ENCODE measurements around the gene GOLPH3. TPM values are rescaled to one million over a fixed set of nuclear protein-coding genes. Genes with fewer than 3 reads are reported as not detected.

GOLPH3 gene
- total RNA-seq, 1 donor from 2014 or later = 69.7 TPM

DNA sequence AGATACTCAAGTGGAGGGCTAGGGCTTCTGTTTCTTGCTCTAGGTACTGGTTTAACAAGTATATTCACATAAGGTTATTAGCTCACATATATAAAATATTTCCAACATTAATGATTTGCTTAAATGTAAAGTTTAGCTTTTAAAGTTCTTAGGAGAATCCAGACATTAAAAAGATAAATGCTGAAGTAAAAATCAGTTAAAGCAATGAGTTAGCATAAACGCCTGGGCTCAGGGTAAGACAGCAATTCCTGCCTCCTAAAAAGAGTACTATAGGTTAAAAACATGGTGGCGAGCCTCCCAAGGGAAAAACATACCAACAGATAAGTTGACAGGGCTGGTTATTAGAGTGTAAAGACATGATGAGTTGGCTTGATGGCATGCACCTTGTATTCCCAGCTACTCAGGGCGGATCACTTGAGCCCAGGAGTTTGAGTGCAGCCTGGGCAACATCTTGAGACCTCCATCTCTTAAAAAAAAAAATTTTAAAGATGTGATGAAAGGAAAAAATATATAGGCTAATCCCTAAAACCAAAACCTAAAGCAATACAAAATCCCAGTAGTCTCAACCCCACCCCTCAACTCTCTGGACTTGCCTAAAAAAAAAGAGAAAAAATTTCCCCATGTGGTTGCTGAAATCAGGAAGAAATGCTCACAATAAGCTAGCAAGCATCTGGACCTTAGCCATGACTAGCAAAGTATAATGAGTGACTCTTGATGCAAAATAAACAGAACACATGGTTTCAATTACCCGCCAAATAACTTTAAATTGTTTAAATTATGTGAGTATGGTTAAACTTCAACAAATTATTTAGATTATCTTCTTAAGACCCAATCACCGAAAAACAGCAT, 3.6 kb downstream of the GOLPH3 start:
- DNase-seq = no peak

DNA sequence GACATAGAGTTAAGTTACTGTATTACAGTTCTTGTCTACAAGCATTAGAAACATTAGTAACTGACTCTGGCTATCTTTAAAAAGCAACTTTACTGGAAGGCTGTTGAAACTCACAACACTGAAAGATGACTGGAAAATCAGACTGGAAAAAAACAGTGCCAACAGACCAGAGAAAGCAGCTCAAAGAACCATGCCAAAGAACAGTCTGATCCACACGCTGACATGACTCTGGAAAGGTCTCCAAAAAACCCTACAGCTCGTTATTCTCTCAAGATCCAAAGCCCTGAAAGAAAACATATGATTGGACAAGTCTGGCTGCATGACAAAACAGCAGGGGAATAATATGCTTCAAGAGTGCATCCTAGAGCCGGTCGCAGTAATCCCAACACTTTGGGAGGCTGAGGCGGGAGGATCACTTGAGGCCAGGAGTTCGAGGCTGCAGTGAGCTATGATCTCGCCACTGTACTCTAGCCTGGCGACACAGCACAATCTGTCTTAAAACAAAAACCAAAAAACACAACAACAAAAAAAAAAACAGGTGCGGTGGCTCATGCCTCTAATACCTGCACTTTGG, 5.6 kb downstream of the GOLPH3 start:
- no peak for DNase-seq

DNA sequence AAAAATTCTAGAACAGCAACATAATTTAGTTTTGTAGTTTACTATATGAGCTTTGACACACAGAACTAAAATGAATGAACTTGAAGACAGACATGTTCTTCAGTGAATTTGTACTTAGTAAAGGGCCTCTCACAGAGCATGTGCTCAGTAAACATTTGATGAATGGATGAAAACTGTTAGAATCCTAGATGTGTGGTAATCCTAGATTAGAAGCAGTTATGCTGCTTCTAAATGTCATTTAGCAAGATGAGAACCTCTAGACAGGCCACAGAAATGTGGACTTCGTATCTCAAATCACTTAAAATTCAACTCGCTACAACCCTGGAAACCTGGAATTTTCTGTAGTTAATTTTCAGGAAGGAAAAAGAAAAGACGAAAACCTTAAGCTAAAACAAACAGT, 8.5 kb downstream of the GOLPH3 start:
- DNase-seq = no peak

DNA sequence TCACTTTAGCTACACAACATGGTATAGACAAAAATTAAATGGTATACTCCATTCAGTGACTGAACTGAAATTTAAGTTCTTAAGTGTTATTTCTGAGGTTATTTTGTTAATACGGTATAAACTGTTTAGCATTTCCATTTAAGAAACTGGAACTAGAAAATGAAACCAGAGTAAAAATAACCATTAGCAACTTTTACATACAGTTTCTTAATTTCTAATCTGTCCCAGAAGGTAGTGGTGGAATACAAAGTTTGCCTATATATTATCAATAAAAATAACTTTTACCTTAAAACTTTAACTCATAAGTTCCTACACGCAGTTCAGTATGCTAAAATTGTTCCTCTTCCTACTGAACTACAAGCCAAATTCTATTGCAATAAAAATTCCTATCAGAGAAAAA, 10.3 kb downstream of the GOLPH3 start:
- no peak for DNase-seq

DNA sequence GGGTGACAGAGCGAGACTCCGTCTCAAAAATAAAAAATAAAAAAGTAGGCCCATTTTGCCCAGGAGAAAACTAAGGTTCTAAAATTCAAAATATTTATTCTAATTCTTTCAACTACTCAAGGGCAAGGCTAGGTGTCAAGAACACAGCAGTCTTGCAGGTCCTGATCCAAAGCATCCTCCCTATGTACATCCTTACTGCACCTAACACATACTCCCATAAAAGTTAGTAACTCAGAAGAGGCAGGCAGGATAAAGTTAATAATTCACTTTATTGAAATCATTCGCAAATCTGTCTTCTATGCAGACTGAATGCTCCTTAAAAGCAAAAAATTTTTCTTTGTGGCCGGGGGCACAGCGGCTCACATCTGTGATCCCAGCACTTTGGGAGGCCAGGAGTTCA, 11.1 kb downstream of the GOLPH3 start:
- DNase-seq = no peak

DNA sequence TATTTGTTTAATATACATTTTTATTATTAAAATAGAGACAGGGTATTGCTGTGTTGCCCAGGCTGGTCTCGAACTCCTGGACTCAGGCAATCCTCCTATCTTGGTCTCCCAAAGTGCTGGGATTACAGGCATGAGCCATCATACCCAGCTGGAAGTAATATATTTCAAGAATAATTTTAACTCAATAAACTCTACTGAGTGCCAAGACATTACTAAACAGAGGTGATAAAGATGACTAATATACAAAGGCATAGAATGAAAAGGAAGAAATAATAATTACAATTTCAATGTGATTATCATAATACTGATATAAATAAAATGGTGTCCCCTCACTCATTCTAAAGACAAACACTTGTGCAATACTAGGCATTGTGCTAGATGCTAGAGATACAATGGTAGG, 13.9 kb downstream of the GOLPH3 start:
- no peak for DNase-seq

DNA sequence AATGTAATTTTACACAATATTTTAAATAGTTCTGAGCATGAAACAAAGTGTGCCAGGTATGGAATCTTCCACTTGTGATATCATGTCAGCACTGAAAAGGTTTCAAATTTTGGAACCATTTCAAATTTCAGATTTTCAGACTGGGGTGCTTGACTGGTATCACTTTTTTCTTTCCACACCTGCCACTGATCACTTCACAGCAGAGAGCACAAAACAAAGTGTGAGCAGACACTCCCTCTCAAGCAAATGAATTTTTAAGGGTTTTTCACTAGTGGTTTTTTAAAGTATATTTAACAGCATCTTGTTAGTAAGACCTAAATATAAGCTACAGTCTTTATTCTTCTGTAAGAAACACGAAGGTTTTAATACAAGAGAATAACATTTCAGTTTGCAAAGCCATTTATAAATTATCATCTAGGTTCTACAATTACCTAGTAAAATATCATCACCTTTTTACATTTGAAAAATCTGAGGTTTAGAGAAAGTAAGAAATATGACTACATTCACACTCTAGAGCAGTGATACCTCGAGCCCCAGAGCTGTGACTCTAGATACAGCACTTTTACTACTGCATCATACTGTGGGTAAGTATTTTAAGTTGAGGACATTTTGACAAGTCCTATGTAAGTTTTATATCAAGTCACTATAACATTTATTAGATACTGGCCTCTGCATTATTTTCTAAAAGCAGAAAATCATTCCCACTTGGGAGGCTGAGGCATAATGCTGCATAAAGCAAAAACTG, 14.6 kb downstream of the GOLPH3 start:
- no peak for DNase-seq

DNA sequence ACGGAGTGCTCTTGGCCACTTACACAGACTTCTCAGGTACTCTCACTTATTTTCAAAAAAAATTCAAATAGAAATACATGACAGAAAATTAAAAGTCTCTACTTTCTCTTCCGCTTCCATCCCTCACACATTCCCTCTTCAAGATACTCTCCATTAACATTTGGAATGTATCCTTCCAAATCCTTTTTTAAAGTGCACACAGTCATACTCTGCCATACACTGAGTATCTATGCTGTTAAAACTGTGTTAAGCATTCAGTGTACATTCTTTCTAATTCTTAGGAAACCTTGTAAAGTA, 15.5 kb downstream of the GOLPH3 start:
- no peak for DNase-seq

DNA sequence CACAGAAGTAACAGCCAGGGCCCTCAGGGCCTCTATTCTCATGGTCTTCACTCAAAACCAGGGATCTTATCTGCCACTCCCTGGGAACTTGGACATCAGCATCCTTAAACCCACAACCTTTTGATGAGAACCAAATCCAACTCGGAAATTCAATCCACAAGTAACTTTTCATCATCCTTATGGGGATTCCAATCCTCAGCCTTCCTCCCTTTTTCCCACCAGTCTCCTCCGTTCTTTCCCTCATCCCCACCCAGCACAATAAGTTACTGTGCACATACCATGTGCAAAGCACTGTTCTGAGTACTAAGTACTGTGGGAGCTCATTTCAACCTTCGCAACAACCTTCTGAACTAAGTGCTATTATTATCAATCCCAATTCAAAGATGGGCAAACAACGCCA, 17.0 kb downstream of the GOLPH3 start:
- no peak for DNase-seq

DNA sequence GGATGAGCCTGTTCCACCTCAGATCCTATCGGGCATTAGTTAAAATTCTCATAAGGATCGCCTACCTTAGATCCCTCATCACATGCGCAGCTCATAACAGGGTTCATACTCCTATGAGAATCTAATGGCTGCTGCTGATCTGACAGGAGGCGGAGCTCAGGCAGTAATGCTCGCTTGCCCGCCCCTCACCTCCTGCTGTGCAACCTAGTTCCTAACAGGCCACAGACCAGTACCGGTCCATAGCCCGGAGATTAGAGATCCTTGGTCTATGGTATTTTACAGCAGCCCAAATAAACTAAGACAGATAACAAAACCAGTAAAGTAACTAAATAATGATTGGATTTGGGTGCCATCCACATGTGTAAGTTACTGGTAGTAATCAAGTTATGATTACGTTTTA, 17.5 kb downstream of the GOLPH3 start:
- no peak for DNase-seq

DNA sequence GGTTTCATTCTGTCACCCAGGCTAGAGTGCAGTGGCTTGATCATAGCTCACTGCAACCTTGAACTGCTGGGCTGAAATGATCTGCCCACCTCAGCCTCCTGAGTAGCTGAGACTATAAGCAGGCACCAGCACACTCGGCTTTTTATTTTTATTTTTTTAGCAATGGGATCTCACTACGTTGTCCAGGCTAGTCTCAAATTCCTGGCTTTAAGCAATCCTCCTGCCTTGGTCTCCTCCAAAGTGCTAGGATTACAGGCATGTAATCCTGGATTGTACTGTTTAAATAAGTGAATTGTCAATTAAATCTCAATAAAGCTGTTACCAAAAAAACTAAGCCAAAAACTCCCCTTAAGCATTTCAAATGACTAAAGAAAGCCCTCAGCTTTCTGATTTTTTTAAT, 18.9 kb downstream of the GOLPH3 start:
- DNase-seq = no peak

DNA sequence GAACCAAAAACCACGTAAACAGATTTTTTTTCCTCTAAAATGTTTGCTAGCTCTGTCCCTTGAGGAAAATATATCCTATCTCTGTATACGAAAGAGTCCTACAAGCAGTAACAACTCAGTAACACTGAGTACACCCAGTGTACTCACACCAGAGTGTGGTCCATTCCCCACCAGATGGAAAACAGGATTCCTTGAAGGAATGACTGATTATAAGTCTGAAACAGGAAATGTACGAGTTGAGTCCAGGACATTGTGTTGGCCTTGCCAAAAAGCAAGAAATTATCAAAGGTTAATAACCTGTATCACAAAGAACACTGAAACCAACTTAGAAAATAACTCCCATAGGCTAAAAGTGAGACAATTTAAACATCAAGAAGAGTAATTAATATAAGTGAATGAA, 20.4 kb downstream of the GOLPH3 start:
- no peak for DNase-seq

DNA sequence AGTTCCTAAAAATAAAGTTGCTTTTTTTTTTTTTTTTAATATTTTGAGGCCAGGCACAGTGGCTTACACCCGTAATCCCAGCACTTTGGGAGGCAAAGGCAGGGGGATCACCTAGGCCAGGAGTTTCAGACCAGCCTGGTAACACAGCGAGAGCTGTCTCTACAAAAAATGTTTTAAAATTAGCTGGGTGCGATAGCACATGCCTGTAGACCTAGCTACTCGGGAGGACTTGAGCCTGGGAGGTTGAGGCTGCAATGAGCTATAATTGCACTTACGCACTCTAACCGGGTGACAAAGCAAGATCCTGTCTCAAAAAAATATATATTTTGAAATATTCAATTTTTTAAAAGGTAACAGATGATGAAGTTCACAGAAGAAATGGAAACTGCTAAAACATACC, 22.9 kb downstream of the GOLPH3 start:
- DNase-seq = no peak

DNA sequence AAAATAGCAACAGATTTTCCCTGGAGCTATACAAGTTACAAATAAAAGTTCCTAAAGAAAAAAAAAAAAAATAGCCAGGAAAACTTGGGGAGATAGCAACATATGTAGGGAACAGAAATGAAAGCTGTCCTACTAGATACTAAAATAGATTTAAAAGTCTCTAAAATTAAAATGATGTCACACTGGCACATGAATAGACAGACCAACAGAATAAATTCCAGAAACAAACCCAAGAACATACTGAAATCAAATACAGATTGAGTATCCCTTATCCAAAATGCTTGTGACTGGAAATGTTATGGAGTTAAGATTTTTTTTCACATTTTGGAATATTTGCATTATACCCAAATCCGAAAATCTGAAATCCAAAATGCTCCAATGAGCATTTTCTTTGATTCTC, 23.8 kb downstream of the GOLPH3 start:
- no peak for DNase-seq

DNA sequence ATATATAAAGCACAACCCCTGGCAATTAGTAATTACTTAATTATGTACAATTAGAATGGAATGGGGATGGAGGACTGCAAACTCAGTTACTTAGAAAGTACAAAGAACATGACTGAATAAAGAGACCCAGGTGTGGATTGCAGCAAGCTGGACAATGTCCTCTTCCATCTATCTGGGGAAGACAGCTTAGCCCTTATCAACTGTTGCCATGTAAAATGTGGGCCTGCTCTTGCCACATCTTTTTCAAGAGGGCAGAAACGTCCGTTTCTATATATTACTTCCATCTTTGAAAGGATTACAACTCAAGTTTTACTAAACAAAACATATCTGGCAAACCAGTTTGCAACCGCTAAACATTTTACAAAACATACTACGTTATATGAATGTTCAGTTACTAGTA, 26.2 kb downstream of the GOLPH3 start:
- DNase-seq = no peak

DNA sequence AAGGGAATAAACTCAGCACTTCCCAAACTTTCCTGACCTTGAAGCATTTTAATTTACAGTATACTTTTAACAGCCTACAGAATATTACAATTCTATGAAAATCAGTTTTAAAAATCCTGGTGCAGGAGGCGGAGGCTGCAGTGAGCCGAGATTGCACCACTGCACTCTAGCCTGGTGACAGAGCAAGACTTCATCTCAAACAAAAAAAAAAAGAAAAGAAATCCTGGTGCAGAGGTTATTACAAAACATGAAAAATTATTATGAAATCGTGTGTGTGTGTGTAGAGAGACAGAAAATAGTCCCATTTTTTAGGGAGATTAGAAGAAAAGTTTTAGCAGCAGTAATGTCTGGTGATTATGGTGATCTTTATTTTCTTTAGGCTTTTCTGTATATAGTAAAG, 26.9 kb downstream of the GOLPH3 start:
- no peak for DNase-seq

DNA sequence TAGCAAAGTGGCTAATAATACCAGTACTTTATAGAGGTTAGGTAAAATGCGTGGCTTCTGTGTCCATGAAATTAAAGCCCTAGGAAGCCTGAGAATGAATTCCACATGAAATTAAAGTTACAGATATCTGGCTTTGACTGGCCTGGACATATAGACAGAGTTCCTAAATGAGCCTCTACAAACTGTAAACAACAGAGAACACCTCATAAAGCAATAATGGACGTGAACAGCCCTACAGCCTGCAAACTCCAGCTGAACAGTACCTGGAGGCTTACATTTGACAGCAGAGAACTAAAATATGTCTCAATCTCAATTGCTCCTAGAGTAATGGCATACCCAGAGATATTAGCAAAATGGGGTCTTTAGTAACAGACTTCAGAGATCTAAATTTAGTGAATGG, 28.7 kb downstream of the GOLPH3 start:
- DNase-seq = no peak

DNA sequence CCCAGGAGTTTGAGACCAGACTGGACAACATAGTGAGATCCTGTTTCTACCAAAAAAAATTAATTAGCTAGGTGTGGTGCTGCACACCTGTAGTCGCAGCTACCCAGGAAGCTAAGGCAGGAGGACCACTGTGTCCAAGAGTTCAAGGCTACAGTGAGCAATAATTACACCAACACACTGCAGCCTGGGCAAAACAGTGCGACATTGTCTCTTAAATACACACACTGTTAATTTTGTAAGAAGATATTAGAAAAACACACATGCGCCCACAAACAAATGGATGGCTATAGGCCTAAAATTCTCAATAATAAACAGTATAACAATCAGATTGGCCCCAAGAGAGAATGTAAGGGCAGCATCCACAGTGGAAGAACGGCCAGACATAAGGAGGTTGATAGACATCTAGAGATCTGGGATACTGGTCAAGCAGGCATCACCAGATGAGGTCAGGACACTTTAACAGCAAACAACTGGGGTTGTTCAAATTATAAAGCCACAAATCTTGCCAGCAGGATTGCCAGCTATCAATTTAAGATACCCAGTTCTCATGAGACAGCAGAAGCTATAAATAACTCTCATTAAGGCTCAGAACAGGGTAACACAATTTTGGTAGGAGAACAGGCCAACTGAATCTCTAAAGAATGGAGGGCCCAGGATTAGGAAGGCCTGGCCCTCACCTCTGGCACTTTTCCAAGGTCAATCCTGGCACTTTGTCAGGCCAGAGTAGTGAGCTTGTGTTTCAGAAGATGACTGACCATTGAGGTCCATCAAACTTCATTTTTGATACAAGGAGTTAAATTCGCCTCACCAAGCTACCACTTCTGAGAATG, 29.5 kb downstream of the GOLPH3 start:
- no peak for DNase-seq

DNA sequence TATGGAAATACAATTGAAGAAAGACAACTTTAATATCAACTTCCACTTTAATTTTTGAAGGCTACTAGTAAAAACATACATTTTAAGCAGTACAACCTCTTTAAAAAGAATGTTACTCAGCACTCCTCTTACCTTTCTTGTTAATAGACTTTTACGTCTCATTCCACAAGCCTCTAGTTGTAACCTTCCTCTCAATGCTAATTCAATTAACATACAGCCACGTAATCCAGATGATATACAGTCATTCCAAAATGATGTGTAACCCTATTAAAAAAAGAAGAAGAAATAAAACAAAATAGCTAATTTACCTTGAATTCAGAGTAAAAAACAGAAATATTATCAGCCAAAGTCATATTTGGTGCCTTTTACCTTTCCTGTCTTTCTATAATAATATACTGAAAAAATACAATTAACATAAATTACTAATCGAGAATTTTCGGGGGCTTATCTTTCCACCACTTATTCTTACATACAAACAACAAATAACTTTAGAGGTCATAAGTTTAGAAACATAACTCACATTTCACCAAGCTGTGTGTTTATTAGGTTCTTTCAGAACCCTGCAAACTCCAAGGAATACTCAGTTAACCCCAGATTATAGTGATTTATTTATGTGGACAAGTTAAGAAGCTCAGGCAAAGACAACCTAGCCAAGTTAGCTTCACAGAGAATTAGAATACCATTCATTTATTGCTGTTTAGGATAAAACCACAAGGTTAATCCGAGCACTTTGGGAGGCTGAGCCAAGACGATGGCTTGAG, 30.3 kb downstream of the GOLPH3 start:
- DNase-seq = no peak

DNA sequence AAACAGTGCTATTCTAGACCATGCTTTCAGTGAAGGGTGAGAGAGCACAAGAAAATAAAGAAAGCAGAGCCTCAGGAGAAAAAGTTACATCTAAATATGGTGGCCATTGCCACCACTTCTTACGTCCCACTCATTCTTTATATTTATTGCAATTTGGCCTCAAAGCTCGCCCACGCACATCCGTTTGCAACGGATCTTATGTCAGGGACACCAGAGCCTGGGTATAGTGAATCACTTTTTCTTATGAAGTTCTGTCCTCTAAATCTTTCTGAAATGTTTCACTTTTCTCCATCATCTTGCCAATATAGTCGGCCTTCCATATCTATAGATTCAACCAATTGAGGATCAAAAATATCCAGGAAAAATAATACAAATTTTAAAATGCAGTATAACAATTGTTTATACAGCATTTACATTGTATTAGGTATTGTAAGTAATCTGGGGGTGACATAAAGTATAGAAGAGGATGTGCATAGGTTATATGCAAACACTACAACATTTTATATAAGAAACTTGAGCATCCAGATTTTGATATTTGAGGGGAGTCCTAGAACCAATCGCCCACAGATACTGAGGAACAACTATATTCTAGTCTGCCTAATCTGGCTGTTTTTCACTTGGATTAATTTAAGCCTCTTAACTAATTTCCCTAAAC, 35.2 kb downstream of the GOLPH3 start:
- DNase-seq = peak; percentile 24

DNA sequence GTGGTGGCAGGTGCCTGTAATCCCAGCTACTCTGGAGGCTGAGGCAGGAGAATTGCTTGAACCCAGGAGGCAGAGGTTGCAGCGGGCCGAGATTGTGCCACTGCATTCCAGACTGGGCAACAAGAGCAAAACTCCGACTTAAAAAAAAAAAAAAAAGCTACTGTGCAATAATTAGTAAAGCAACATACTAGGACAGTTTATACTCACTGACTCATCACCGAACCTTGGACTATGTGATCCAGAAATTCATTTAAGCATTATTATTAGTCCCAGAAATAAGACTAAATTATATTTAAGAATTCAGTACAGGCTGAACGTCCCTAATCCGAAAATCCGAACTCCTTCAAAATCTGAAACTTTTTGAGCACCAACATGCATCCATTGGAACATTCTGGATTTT, 37.8 kb downstream of the GOLPH3 start:
- no peak for DNase-seq

DNA sequence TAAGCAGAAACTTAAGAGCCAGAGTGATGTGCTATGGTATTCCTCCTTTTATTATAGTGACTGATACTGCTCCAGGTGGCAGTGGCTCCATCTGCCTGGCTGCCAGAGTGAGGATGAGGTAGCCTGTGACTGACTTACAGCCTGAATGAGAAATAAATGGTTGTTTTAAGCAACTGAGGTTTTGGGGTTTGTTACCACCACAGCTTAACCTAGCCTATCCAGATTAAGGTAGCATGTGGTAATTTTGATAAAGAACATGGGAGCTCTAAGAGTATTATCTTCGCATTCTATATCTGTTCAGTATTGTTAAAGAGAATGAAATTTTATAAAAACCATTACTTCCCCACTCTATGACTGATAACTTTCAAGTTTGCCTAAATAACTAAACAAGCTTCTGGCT, 39.0 kb downstream of the GOLPH3 start:
- DNase-seq = no peak
